MM.1S (cell line): ENCODE measurements around the gene PCNX1.

Experiments
- DNase-seq: peaks from one replicate; pipeline ENCODE4 v3.0.0-alpha.2; 2015
- H2AFZ ChIP-seq: fragments of 300-600 bp; sonication (generic); 2 replicates; pipeline ENCODE4 v1.6.0; 2016; ENCODE audit warnings: antibody characterized with exemption, low read length
- H3F3A ChIP-seq: fragments of 300-600 bp; sonication (generic); 2 replicates; pipeline ENCODE4 v1.6.1; 2016; ENCODE audit warnings: mild to moderate bottlenecking, antibody characterized with exemption, low read length, moderate library complexity, mixed read lengths; ENCODE audit not compliant: insufficient read depth
- H3K27ac ChIP-seq: fragments of 300-600 bp; sonication (generic); 2 replicates; pipeline ENCODE4 v1.5.1; 2016; ENCODE audit warnings: mild to moderate bottlenecking, low read length
- H3K27me3 ChIP-seq: fragments of 300-600 bp; sonication (generic); replicated peaks from 2 replicates; pipeline ENCODE4 v1.6.0; 2016; ENCODE audit warnings: low read length; ENCODE audit not compliant: insufficient read depth
- H3K36me3 ChIP-seq: fragments of 300-600 bp; sonication (generic); replicated peaks from 2 replicates; pipeline ENCODE4 v1.6.1; 2016; ENCODE audit warnings: mild to moderate bottlenecking, low read length, mixed read lengths; ENCODE audit not compliant: insufficient read depth
- H3K4me1 ChIP-seq: fragments of 300-600 bp; sonication (generic); 2 replicates; pipeline ENCODE4 v1.6.1; 2016; ENCODE audit warnings: low read length, mixed read lengths
- H3K4me2 ChIP-seq: fragments of 300-600 bp; sonication (generic); 2 replicates; pipeline ENCODE4 v1.6.0; 2016; ENCODE audit warnings: low read depth, low read length
- H3K4me3 ChIP-seq: fragments of 300-600 bp; sonication (generic); 2 replicates; pipeline ENCODE4 v1.5.1; 2016; ENCODE audit warnings: low read length, mixed read lengths
- H3K79me2 ChIP-seq: fragments of 300-600 bp; sonication (generic); 2 replicates; pipeline ENCODE4 v1.6.1; 2016; ENCODE audit warnings: mixed run types, low read length, mixed read lengths
- H3K9ac ChIP-seq: fragments of 300-600 bp; sonication (generic); 2 replicates; pipeline ENCODE4 v1.6.1; 2016; ENCODE audit warnings: low read length, mixed read lengths
- H3K9me2 ChIP-seq: fragments of 300-600 bp; sonication (generic); replicated peaks from 2 replicates; pipeline ENCODE4 v1.6.1; 2016; ENCODE audit warnings: mild to moderate bottlenecking, low read length, mixed read lengths; ENCODE audit not compliant: insufficient read depth
- H3K9me3 ChIP-seq: fragments of 300-600 bp; sonication (generic); replicated peaks from 2 replicates; pipeline ENCODE4 v1.6.1; 2016; ENCODE audit warnings: mild to moderate bottlenecking, low read length, mixed read lengths; ENCODE audit not compliant: insufficient read depth
- H4K20me1 ChIP-seq: fragments of 300-600 bp; sonication (generic); 2 replicates; pipeline ENCODE4 v1.6.1; 2016; ENCODE audit warnings: mild to moderate bottlenecking, low read length, moderate library complexity, mixed read lengths; ENCODE audit not compliant: insufficient read depth
- CTCF ChIP-seq: fragments of 300-600 bp; sonication (generic); IDR thresholded peaks from 2 replicates; pipeline ENCODE4 v1.5.1; 2016; ENCODE audit warnings: antibody characterized with exemption, low read length, mixed read lengths
- EZH2 ChIP-seq: fragments of 300-600 bp; sonication (generic); optimal IDR thresholded peaks from 2 replicates; pipeline ENCODE3; 2017; ENCODE audit warnings: low read depth, mild to moderate bottlenecking, antibody characterized with exemption, low read length, mixed read lengths
- EZH2phosphoT487 ChIP-seq: fragments of 300-600 bp; sonication (generic); IDR thresholded peaks from 2 replicates; pipeline ENCODE4 v1.6.1; 2018; ENCODE audit warnings: antibody characterized with exemption, low read length

PCNX1 gene

DNA sequence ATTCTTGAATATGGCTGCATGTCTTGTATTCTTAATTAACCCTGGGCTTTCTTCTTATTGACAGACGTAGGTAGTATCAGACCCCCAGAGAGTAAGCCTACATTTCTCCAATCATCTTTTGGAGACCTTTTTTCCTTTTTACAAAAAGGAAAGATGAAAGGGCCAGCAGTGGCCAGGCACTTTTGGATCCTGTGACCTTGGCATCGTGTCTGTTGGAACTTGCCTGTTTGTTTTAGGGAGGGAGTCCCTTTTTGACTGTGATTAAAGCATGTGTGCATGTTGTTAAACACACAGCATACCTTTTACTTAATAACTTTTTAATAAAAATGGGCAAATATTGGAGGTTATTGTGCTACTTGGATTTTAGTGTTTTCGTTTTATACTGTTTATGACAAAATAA lies 57.2 kb downstream of the PCNX1 start:
- H3F3A ChIP-seq, result no peaks in the 10 kb centered on the region
- no peak overlapping the region for H3K4me3 ChIP-seq
- no peaks in the 10 kb centered on the region for H3K9me3 ChIP-seq
- H3K9me2 ChIP-seq, result no peaks in the 10 kb centered on the region
- H2AFZ ChIP-seq, result no peak overlapping the region
- H3K4me2 ChIP-seq, result no peak overlapping the region
- no peaks in the 10 kb centered on the region for H3K27me3 ChIP-seq
- no peaks in the 10 kb centered on the region for H3K4me1 ChIP-seq
- no peak for DNase-seq
- no peaks in the 10 kb centered on the region for H4K20me1 ChIP-seq
- H3K27ac ChIP-seq, result no peak overlapping the region
- TF ChIP-seq EZH2phosphoT487, result no peak
- no peak for TF ChIP-seq CTCF
- TF ChIP-seq EZH2, result no peak
- no peaks in the 10 kb centered on the region for H3K79me2 ChIP-seq
- H3K36me3 ChIP-seq, result no peaks in the 10 kb centered on the region; the same call in 1 of the 2 replicates
- H3K9ac ChIP-seq, result no peak overlapping the region

DNA sequence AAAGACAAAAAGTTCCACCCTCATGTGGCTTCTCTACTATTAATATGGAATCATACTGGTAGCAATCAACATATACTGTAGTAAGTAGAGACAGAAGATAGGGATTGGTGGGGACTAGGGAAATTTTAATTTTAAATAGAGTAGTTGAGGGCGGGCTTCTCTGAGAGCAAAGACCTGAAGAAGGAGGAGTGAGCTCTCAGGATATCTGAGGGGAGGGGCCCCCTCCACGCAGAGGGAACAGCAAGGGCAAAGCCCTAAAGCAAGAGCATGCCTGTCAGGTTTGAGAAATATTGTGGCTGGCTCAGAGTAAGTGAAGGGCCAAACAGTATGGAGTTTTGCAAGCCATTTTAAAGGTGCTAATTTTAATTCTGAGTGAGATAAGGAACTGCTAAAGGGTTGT lies 64.3 kb downstream of the PCNX1 start:
- Histone ChIP-seq H3K9me2 (no peaks in the 10 kb centered on the region), H3K27me3 (no peaks in the 10 kb centered on the region), H3K9ac (no peak overlapping the region), H3K79me2 (0 out of 2 replicates have a peak, but pooled peaks cover 2% of the 10 kb centered on the region), H3K27ac (no peak overlapping the region), H2AFZ (no peak overlapping the region), H3F3A (no peaks in the 10 kb centered on the region), H3K36me3 (no peaks in the 10 kb centered on the region), H4K20me1 (no peaks in the 10 kb centered on the region), H3K9me3 (no peaks in the 10 kb centered on the region), H3K4me1 (no peaks in the 10 kb centered on the region), H3K4me2 (no peak overlapping the region), H3K4me3 (no peak overlapping the region)
- no peak for TF ChIP-seq CTCF
- no peak for TF ChIP-seq EZH2phosphoT487
- TF ChIP-seq EZH2, result no peak
- no peak for DNase-seq

GRCh38 chr14:70972107-70972976 lies 65.1 kb downstream of the PCNX1 start:
- no peaks in the 10 kb centered on the region for H3K27me3 ChIP-seq
- H3K27ac ChIP-seq, result no peak overlapping the region

More at GRCh38 chr14:70972107-70972976, 65.1 kb downstream of the PCNX1 start:
- Histone ChIP-seq H3F3A (no peaks in the 10 kb centered on the region), H3K4me3 (no peak overlapping the region), H3K79me2 (0 out of 2 replicates have a peak, but pooled peaks cover 2% of the 10 kb centered on the region), H3K36me3 (no peaks in the 10 kb centered on the region), H4K20me1 (no peaks in the 10 kb centered on the region), H3K9me2 (no peaks in the 10 kb centered on the region), H3K9me3 (no peaks in the 10 kb centered on the region), H3K4me1 (no peaks in the 10 kb centered on the region), H3K4me2 (no peak overlapping the region), H3K9ac (no peak overlapping the region), H2AFZ (no peak overlapping the region)
- TF ChIP-seq EZH2phosphoT487 (no peak), CTCF (peak; percentile 71)
- peak; percentile 65 for DNase-seq
